Heart left ventricle (tissue), 16 donors: ENCODE results near the gene SCPEP1. TPM values are rescaled to one million over a fixed set of nuclear protein-coding genes. Genes with fewer than 3 reads are reported as not detected.
A peak's percentile ranks its signal among the peaks of the same experiment; 100 is the strongest.

ENCODE experiments used
- ATAC-seq, 4 donors: fragments of 200-7000 bp; cut with Tn5 transposase; one replicate each; pipeline ENCODE4 v1.9.1; 2020 to 2022; ENCODE audit warnings: moderate library complexity in 4 of 4, mild to moderate bottlenecking in 3 of 4, moderate number of reproducible peaks in 1 of 4
- DNase-seq, 5 donors: peaks; one replicate each; pipeline ENCODE4 v3.0.0-alpha.2; 2020
- H3K27ac ChIP-seq, 12 donors: fragments of 200-600 bp; sonication (generic) in 4 of 12; one replicate each; pipeline versions ENCODE4 v1.5.0 to v1.8.0; 2016 to 2022; ENCODE audit warnings: mild to moderate bottlenecking in 2 of 12
- H3K27me3 ChIP-seq, 9 donors: fragments of 200-600 bp; sonication (generic) in 2 of 9; one replicate each; pipeline versions ENCODE4 v1.5.1 to v1.8.0; 2016 to 2022; ENCODE audit warnings: mild to moderate bottlenecking in 3 of 9
- H3K36me3 ChIP-seq, 9 donors: fragments of 200-600 bp; sonication (generic) in 2 of 9; one replicate each; pipeline versions ENCODE4 v1.5.0 to v1.8.0; 2018 to 2022; ENCODE audit warnings: mild to moderate bottlenecking in 2 of 9
- H3K4me1 ChIP-seq, 12 donors: fragments of 200-600 bp; sonication (generic) in 4 of 12; one replicate each; pipeline versions ENCODE4 v1.5.0 to v1.8.0; 2016 to 2022; ENCODE audit warnings: mild to moderate bottlenecking in 3 of 12
- H3K4me3 ChIP-seq, 12 donors: fragments of 200-600 bp; sonication (generic) in 4 of 12; one replicate each; pipeline versions ENCODE4 v1.5.0 to v1.8.0; 2017 to 2022; ENCODE audit warnings: mild to moderate bottlenecking in 9 of 12, moderate library complexity in 4 of 12
- H3K9me3 ChIP-seq, 12 donors: fragments of 200-600 bp; sonication (generic) in 4 of 12; one replicate each; pipeline versions ENCODE4 v1.5.0 to v1.8.0; 2016 to 2022; ENCODE audit warnings: mild to moderate bottlenecking in 1 of 12
- POLR2A ChIP-seq, 2 donors: fragments of 450-650 bp; IDR thresholded peaks; one replicate each; pipeline ENCODE4 v1.6.1; 2017; ENCODE audit warnings: antibody characterized with exemption in 2 of 2, mild to moderate bottlenecking in 2 of 2, moderate library complexity in 2 of 2
- WGBS, 4 donors: extraction: QIAGEN DNeasy Blood & Tissue Kit in 2 of 4; methylation state at CpG; one replicate each; pipeline versions ENCODE4 v1.1.5 to v1.1.7; 2013 to 2018; 5-methylcytosine and 5-hydroxymethylcytosine counted together
- intact Hi-C, 10 donors: fragments of 100-400 bp; cut with DNase I; formaldehyde crosslinking; loops; one replicate each; pipeline versions ENCODE4 v1.11.1 to v1.14.2; 2022
- polyA plus RNA-seq, 2 donors: library from polyadenylated mRNA; stranded (reverse); fragments of 200-250 nt; gene quantifications; one replicate each; pipeline ENCODE4 v1.2.3, GENCODE V29; 2013
- total RNA-seq, 9 donors: library from RNA; depleted of rRNA in 2 of 9; stranded (reverse); fragments of >200 nt in 2 of 9; fragmentation: NEBNext Ultra II Directional in 3 of 9; extraction: Animal tissue kit (Norgen Biotek cat#: 25700) in 3 of 9; gene quantifications; one replicate each; pipeline versions ENCODE4 v1.1.0 to v1.2.4, GENCODE V29; 2016 to 2023
- TF ChIP-seq, protein P1 (sequence below), 12 donors: fragments of 200-600 bp; sonication (generic) in 4 of 12; IDR thresholded peaks; one replicate each; pipeline versions ENCODE4 v1.5.0 to v1.8.0; 2018 to 2022; ENCODE audit warnings: antibody characterized with exemption in 12 of 12, mild to moderate bottlenecking in 5 of 12
- donor health status: ischemic (EF 13 %, LVEDD 7.1; RV severe dilation, severe dysfunction).
- donor health status: healthy with polysubstance abuse.
- donor health status: DM: no; HTN: yes; CAD: no.
- donor health status: DM: no; HTN: no; CAD: no.
- donor health status: ischemic (EF 25% LVEDD 6.9; RV normal size, moderate dysfunction).
- donor health status: ischemic (EF 25% LVEDD 5.7; RV mildly dilated, moderate dysfunction).
- donor health status: healthy.
- donor health status: DM: yes; HTN: yes; CAD: no.
- donor health status: ischemic (EF 35%, LVEDD 5.7; RV mildly dilated, moderate dysfunction).
- donor health status: nonischemic (EF 11% LVEDD 7.7; RV severe dilation, severe dysfunction).
- donor health status: DM: yes; HTN: yes; CAD: no.
- donor health status: PGD.
- donor health status: ischemic (EF 29% LVEDD 5.4; RV normal size, mild dysfunction).
- donor health status: nonischemic (EF 23%, LVEDD 6.1; RV moderate dilation, normal function).

Gene SCPEP1
- total and polyA plus RNA-seq, 11 donors = 31.9 to 162 (median 58.0) TPM

DNA sequence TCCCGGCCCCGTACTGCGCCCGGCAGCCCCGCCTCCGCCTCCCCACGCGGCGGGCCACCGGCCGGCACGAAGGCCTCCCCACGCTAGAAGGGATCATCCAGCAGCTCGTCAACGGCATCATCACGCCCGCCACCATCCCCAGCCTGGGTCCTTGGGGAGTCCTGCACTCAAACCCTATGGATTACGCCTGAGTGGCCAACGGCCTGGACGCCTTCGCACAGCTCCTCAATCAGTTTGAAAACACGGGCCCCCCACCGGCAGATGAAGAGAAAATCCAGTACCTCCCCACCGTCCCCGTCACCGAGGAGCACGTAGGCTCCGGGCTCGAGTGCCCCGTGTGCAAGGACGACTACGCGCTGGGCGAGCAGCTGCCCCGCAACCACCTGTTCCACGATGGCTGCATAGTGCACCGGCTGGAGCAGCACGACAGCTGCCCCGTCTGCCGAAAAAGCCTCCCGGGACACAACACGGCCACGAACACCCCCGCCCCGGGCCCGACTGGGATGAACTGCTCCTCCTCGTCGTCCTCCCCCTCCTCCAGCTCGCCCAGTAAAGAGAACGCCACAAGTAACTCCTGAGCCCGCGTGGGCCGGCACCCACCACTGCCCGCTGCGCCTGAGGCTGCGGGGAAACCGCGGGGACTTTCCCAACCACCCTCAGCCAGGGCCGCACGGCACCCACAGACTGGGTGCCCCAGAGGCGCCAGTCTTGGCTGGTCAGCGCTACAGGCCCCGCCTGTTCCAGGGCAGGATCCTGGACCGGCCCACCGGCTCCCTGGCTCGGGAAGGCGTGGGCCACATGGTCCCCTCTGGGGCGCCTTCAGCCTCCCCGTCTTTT is 68.2 kb downstream of the SCPEP1 start:
- Histone ChIP-seq H3K27ac (peak overlapping the region in 1 of 12 donors; percentile 42), H3K4me3 (peak overlapping the region in 9 of 12 donors; percentile 32 to 55 (median 42)), H3K36me3 (no peaks in the 10 kb centered on the region), H3K9me3 (no peaks in the 10 kb centered on the region), H3K27me3 (peaks cover 0 to 40% (median 22%) of the 10 kb centered on the region in 9 donors), H3K4me1 (peaks cover 0 to 27% (median 12%) of the 10 kb centered on the region in 12 donors)
- 22 to 53% (median 26%) methylated on average over 26 to 69 of the region's 69 CpGs for WGBS, 4 donors
- DNase-seq = peak in 3 of 5 donors; percentile 18 to 65 (median 44)
- ATAC-seq = peak in 3 of 4 donors; percentile 47 to 55 (median 54)
- TF ChIP-seq, protein P1, sequence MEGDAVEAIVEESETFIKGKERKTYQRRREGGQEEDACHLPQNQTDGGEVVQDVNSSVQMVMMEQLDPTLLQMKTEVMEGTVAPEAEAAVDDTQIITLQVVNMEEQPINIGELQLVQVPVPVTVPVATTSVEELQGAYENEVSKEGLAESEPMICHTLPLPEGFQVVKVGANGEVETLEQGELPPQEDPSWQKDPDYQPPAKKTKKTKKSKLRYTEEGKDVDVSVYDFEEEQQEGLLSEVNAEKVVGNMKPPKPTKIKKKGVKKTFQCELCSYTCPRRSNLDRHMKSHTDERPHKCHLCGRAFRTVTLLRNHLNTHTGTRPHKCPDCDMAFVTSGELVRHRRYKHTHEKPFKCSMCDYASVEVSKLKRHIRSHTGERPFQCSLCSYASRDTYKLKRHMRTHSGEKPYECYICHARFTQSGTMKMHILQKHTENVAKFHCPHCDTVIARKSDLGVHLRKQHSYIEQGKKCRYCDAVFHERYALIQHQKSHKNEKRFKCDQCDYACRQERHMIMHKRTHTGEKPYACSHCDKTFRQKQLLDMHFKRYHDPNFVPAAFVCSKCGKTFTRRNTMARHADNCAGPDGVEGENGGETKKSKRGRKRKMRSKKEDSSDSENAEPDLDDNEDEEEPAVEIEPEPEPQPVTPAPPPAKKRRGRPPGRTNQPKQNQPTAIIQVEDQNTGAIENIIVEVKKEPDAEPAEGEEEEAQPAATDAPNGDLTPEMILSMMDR (IDR thresholded peaks at IDR 0.05) = no peak
- TF ChIP-seq POLR2A (IDR thresholded peaks at IDR 0.05) = no peak
- intact Hi-C loops = no loop called here

DNA sequence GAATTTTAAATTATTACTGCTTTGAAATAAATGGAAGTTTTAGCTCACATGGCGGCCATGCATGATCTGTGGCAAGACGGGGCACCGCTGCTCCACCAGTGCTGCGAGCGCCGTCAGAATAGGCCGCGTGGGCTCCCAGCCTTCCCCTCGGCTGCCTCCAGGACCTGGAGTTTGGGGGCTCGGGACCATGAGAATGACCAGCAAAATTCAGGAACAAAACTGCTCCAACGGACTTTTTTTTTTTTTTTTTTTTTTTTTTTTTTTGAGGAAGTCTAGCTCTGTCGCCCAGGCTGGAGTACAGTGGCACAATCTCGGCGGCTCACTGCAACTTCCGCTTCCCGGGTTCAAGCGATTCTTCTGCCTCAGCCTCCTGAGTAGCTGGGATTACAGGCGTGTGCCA is 68.8 kb downstream of the SCPEP1 start:
- Histone ChIP-seq H3K4me3 (peak overlapping the region in 8 of 12 donors; percentile 32 to 55 (median 42)), H3K9me3 (no peaks in the 10 kb centered on the region), H3K36me3 (no peaks in the 10 kb centered on the region), H3K27ac (peak overlapping the region in 1 of 12 donors; percentile 42), H3K27me3 (peaks cover 0 to 40% (median 22%) of the 10 kb centered on the region in 9 donors), H3K4me1 (peaks cover 0 to 27% (median 12%) of the 10 kb centered on the region in 12 donors)
- peak in 1 of 5 donors; percentile 24 for DNase-seq
- TF ChIP-seq POLR2A (IDR thresholded peaks at IDR 0.05) = no peak
- TF ChIP-seq, protein P1 (IDR thresholded peaks at IDR 0.05) = no peak
- 85 to 91% (median 87%) methylated on average over 18 of the region's 18 CpGs for WGBS, 4 donors
- ATAC-seq = no peak
- intact Hi-C loops = no loop called here

DNA sequence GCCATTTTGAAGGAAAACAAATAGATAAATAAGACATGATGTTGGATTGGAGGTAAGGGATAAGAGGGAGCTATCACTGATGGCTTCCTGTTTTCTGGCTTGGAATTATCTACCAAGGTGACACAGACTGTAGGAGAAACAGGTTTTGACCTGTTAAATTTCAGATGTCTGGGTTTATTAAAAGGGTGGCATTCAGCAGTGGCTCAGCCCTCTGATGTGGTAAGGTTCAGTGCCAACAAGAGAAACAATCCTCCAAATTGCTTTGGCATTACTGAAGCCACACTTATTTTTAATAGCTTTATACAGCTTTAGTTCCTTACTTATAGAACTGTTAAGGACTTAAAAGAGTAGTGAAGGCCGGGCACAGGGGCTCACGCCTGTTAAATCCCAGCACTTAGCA is 70.2 kb downstream of the SCPEP1 start:
- ATAC-seq = no peak
- H3K27me3 ChIP-seq = peaks cover 0 to 39% (median 22%) of the 10 kb centered on the region in 9 donors
- H3K36me3 ChIP-seq = no peaks in the 10 kb centered on the region
- no peak overlapping the region for H3K4me3 ChIP-seq
- H3K4me1 ChIP-seq = peaks cover 0 to 27% (median 14%) of the 10 kb centered on the region in 12 donors
- TF ChIP-seq POLR2A (IDR thresholded peaks at IDR 0.05) = no peak
- TF ChIP-seq, protein P1 (IDR thresholded peaks at IDR 0.05) = no peak
- no peak for DNase-seq
- 94 to 100% (median 97%) methylated on average over 2 of the region's 2 CpGs for WGBS, 4 donors
- no peaks in the 10 kb centered on the region for H3K9me3 ChIP-seq
- intact Hi-C loops = no loop called here
- H3K27ac ChIP-seq = no peak overlapping the region

DNA sequence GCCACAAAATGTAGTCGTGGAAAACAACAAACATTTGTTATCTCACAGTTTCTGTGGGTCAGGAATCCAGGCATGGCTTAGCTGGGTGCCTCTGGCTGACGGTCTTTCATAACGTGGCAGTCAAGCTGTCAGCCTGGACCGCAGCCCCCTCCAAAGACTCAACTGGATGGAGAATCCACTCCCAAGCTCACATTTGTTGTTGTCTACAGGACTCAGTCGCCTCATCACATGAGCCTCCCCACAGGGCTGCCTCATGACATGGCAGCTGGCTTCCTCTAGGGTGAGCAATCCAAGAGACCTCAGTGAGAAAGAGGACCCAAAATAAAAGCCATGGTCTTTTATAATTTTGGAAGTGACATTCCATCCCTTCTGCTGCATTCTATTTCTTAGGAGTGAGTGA is 72.4 kb downstream of the SCPEP1 start:
- intact Hi-C loops = no loop called here
- Histone ChIP-seq H3K27me3 (peaks cover 0 to 20% (median 10%) of the 10 kb centered on the region in 9 donors), H3K27ac (peak overlapping the region in 4 of 12 donors; percentile 3 to 46 (median 24)), H3K4me1 (peaks cover 3 to 33% (median 12%) of the 10 kb centered on the region in 12 donors), H3K4me3 (no peak overlapping the region), H3K9me3 (no peaks in the 10 kb centered on the region), H3K36me3 (no peaks in the 10 kb centered on the region)
- DNase-seq = no peak
- WGBS, 4 donors = 47 to 54% (median 52%) methylated on average over 5 of the region's 5 CpGs
- TF ChIP-seq, protein P1 (IDR thresholded peaks at IDR 0.05) = peak in 1 of 12 donors; percentile 8
- TF ChIP-seq POLR2A (IDR thresholded peaks at IDR 0.05) = no peak
- peak in 2 of 4 donors; percentile 7 to 20 for ATAC-seq
